Non-pigmented ciliary epithelial cell (primary cell): Measurements from ENCODE around the gene SRC.

ENCODE experiments used
- DNase-seq: peaks from one replicate; pipeline ENCODE4 v3.0.0-alpha.2; 2010; ENCODE audit warnings: low read depth

The SRC gene

DNA sequence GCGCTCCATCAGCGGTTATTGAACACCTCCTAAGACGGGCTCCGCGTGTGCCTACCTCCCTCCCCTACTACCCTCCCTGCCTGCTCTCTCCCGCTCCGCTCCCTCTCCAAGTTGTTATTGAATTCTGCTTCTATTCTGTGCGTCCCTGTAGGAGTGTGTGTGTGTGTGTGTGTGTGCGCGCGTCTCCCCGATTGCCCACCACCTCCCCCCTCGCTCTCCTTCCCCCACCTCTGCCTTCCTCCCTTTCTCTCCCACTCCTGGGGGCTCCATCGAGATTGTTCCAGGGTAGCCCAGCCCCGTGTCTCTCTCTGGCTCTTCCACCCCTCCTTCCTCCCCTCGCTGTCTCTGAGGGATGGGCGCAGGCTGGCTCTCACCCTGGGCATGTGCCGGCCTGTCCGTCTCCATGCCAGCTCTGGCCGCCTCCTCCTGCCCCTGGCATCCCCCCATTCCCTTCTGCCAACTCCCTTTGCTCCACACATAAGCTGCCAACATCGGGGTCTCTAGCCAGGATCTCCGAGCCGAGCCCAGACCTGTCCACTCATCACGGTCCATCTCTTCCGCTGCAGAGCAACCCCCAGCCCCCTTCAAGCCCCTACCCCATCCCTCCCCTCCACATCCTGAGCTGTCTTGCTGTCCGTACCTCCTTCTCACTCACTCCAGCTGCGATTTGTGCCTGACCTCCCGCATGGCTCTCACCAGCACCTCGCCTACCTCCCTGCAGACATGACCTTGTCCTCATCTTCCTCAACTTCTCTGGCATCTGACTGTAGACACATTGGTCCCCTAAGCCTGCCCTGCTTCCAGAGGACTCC lies 68.5 kb downstream of the SRC start:
- DNase-seq = no peak

DNA sequence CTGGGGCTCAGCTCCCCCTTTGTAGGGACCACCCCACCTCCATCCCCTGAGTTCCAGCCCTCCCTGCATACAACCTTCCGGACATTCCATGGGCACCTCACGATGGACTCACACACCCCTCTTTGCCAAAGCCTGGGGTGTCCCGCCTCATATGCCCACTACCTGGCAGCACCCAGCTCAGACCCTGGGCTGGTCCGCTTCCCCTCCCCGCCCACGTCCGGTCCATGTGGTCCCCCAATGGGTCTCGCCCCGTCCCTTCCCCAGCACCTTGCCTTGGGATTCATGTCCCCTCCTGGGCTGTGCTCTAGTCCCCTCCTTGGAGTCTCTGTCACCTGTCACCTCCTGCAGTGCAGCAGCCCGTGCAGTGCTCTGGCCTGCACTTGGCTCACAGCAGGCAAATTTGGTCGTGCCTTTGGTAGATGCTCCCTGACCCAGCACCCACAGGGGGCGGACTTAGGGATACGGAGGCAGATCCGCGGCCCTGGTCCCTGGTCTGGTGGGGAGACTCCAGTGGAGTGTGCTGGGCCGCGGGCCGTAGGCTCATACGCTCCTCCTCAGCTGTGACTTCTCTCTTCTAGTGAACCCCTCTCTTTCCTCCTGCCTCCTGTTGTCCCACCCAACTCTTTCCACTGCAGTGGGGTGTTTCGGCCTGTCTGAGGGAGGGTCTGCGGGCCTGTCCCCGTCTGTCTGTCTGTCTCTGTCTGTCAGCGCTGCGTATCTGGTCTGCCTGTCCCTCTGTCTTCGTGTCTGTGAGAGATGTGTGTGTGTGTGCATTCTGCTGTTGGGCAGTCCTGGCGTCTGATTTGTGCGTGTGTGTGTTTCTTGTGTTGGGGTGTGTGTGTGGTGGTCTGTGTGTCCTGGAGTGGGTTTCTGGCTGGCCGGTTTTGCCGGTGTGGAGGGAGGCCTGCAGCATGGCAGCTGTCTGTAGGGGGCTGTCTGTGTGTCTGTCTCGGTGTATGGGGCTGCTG lies 69.5 kb downstream of the SRC start:
- no peak for DNase-seq

DNA sequence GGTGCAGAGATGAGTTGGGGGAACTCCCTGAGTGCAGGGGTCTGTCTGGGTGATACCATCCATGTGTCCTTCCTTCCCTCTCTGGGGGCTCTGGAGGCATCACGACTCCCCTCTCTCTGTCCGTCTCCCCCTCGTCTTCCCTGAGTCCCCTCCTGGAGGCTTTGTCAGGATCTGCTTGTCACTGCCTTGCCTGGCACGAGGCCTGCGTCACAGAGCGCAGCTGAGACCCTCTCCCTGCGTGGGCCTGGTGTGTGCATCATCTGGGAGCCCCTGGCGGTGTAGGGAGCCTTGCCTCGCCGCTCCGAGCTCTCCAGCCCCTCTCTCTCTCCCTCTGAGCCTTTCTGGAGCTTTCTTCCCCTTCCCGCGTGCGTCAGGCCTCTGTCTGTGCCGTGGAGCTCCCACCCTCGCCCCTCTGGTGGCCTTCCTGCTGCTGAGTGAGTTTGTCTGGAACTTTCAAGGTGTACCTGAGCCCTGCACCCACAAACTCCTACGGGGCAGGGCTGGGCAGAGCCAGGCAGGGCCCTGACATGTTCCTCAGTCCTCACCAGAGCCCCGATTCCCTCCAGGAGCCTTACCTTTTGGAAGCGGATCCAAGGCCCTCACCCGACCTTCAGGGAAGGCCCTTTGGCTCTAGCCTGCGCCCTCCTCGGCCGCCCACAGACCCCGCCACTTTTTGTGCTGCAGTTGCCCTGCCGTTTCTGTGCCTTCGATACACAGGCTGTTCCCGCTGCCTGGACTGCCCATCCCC lies 70.3 kb downstream of the SRC start:
- DNase-seq = no peak

DNA sequence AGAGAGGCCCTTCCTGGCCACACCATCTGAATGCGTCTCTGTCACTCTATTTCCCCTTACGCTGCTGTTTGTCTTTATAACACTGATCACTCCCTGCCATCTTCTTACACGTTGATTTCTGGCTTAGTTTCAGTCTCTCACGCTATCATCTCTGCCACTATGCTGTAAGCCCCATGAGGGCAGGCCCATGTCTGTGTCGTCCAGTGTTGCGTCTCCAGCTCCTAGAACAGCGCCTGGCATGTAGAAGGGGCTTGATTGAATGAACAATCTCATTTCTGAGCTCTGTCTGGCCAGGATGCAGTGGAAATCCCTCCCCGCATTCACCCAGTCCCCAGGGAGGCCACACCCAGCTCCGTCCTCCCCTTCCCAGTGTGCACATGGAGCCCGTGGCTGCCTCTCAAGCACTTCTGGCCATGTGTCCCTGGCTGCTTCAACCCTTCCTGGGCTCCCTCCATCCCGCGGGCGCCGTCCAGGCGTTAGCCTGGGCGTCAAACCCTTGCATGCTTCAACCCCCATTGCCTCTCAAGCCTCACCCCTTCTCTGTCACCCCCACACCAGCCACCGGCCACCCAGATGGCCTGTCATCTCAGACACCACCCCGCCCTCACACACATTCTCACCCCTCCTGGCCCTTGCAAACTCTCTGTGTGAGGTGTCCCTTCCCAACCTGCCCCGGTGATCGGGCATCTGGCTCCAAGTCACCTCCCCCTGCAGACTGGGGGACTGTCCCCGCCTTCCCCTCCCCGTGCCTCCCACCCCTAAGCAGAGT lies 71.1 kb downstream of the SRC start:
- DNase-seq = no peak

DNA sequence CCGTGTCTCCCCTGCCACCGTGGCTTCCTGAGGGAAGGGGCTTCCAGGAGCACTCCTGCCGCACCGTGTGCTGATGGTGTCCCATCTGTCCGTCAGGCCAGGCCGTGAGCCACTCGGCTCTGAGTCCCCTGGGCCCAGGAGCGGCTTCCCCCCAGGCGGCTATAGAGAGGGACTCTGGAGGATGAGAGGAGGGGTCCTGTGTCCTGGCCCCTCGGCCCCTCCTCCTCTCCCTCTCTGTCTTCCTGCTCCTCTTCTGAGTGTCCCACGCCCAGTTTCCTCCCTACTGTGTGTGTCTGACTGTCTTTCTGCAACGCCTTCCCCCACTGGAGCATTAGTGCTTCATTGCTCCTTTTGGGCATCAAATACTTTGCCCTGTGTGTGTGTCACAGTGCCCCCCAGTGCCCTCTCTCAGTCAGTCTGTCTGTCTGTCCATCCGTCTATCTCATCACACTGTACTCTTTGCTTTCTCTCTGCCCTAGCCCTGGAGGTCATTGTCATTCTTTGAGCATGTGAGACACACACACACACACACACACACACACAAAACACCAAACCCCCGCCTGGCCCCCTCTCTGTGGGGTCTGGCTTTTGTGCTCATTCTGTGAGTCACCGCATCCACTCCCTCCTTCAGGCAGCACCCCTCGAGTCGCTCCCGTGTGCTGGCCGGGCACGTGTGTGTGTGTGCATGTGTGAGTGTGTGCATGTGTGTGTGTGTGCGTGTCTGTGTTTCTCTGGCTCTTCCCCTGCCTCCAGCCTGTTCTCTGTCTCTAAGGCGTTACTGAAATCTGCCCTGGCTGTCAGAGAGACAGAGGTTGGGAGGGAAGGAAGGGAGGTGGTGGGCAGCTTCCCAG lies 71.9 kb downstream of the SRC start:
- no peak for DNase-seq

DNA sequence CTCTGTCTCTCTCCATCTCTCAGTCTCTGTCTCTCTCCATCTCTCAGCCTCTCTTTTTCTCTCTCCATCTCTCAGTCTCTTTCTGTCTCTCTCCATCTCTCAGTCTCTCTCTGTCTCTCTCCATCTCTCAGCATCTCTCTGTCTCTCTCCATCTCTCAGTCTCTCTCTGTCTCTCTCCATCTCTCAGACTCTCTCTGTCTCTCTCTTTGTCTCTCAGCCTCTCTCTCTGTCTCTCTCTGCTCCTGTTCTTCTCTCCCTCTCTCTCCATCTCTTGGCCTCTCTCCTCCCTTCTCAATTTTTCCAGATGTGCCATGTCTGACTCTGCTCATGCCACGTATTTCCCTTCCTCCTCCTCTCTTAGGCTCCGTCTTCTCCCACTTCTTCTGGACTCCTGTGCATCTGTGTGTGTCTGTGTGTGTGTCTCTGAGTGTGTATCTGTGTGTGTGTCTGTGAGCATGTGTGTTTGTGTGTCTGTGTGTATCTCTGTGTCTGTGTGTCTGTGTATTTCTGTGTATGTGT lies 72.7 kb downstream of the SRC start:
- DNase-seq = no peak

DNA sequence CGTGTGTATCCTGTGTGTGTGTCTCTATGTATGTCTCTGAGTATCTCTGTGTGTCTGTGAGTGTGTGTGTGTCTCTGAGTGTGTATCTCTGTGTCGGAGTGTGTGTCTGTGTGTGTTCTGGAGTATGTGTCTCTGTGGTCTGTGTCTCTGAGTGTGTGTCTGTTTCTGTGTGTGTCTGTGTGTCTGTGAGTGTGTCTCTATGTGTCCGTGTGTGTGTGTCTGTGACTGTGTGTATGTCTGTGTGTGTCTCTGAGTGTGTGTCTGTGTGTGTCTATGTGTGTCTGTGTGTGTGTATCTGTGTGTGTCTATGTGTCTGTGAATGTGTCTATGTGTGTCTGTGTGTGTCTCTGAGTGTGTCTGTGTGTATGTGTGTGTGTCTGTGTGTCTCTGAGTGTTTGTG lies 73.4 kb downstream of the SRC start:
- no peak for DNase-seq

DNA sequence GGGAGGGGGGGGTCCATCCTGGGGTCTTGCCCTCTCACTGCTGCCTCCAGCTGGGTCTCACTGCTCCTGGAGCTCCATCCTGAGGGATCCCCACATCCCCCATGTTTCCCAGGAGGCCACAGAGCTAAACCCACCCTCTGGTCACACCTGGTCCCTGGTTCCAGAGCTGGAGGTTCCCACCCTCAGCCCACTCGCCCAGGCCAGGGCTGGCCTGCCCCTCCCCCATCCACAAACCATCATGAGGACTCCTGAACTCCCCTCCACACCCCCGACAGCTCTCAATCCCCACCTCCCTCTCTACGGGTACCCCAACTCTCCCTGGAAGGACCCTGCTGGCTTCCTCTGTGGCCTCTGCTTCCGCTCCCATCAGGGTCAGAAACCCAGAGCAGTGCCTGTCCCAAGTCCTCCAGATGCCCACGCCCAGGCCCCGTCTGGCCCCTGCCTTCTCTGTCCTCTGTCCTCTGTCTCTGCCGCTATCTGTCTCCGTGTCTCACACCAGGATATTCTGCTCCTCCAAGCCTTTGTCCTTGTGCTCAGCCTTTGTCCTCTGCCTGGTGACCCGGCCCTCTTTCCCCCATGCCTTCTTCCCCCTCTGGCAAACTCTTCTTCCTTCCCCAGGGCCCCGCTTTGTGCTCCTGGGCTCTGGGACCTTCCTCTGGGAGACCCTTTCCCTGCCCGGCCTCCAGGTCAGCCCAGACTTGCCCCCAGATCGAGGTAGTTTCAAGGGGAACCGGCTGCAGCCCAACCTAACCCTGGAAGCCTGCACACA lies 74.0 kb downstream of the SRC start:
- no peak for DNase-seq

DNA sequence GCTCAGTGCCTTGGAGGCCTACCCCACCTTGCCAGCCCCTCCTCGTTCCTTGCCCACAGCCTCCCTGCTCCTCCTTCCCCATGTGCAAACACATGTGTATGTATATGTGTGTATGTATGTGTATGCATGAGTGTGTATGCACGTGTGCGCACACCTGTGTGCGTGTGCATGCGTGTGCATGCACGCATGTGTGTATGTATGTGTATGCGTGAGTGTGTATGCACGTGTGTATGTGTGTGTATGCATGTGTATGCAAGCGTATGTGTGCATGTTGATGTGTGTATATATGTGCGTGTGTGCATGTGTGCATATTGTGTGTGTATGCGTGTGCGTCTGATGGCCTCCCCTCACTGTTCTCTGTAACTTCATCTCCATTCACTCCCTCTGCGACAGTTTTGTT lies 74.7 kb downstream of the SRC start:
- DNase-seq = no peak

DNA sequence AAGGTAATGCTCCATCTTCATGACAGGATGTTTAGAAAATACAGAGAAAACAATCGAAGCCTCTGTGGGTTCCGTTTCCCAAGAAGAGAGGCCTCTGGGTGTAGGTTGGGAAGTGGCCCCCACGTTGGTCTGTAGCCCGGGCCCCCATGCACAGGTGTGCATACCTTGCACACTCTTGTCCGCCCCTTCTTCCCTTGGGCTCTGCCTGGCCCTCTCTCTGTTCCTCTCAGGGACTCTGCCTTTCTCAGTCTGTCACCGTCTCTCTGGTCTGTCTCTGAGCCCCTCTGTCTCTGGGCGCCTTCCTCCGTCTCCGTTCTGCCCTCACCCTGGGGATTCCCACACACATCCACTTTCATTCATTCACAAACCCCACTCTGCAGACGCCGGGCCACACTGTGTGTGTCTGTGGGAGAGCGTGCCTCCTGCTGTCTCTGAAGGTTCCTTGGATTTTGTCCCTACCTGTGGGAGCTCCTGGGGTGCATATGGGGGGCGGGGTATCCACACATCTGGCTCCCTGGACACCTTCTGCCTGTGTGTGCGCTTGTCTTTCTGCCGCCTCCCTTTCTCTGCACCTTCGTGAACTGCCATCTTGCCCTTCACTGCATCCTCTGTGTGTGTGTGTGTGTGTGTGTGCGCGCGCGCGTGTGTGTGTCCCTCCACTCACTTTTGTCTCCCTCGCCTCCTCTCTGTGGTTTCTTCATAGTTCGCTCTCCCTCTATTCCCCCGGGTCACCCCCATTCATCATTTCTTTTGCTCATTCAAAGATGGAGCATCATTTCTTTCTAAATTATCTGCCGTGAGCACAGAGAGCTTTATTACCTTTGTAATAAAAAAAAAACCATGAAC lies 75.3 kb downstream of the SRC start:
- DNase-seq = no peak

DNA sequence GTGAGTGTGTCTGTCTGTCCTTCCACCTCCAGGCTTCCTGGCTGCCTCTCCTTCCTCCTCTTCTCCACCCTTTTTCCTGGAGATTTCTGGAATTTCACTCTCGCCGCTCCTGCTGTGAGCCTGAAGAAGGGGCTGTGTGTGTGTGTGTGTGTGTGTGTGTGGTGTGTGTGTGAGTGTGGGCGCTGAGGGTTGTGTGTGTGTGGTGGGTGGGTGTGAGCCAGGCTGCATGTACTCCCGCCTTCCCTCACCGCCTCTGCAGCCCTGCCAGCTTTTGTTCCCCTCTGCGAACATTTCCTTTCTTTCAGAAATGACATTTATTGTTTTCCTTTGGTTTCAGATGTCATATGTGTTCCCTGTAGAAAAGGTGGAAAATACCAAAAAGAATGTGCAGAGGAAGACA lies 76.0 kb downstream of the SRC start:
- no peak for DNase-seq

DNA sequence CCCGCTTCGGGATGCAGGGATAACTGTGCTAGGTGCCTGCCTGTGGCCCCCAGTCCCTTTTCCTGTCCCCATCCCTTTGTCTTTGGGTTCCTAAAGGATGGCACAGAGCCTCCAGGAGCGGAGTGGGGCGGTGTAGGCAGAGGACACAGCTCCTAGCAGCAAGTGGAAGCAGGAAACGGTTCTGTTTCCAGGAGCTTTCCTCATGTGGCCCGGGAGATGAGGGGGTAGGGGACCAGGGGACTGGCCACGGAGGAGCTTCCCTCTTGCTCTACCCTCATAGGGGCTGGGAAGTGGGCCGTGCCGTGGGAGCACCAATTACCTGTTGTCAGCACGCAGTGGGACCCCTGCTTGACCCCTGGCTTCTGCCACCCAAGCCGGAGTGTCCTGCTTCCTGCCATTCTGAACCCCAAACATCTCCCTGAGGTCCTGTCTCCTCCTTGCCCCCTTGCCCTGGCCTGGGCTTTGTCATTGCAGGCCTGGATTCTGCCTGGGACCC lies 76.9 kb downstream of the SRC start:
- no peak for DNase-seq

DNA sequence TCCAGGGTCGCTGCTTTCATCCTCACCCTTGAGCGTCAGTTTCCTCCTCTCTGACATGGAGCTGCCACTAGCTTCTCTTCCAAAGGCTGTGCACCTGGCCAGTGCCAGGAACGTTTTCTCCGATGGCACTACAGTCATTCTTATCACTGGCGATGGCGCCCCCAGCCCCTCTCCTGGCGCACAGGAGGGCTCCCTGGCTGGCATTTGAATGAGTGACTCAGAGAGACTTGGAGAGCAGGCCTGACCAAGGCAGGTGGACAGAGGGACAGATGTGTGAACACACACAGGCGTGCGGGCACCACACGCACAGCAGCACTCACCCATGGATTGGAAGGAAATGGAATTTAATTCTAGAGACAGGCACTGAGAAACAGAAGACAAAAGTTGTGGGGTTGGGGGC lies 77.6 kb downstream of the SRC start:
- no peak for DNase-seq

DNA sequence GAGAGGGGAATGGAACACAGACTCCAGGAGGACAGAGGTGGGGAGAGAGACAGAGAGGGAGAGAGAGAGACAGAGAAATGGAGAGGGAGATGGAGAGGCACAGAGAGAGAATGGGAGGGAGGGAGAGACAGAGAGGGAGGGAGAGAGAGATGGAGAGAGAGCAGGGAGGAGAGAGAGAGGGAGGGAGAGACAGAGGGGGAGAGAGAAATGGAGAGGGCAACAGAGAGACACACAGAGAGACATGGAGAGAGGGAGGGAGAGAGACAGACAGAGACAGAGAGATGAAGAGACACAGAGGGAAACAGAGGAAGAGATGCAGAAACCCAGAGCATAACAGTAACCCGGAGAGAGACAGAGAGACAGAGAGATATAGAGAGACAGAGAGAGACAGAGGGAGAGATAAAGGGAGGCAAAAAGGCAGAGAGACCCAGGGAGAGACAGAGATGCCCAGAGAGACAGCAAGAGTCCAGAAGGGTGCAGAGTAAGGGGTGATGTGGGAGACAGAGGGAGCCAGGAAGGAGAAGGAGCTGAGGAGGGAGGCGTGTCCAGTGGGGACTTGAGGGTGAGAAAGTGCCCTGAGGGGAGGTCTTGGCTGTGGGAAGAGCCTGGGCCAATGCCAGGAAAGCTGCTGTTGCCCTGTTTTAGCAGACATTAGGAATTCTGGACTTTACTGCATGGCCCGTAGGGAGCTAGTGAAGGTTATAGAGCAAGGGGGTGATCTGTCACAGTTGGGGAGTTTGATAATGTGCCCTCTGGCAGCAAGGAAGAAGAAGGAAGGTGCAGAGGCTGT lies 78.3 kb downstream of the SRC start:
- no peak for DNase-seq

DNA sequence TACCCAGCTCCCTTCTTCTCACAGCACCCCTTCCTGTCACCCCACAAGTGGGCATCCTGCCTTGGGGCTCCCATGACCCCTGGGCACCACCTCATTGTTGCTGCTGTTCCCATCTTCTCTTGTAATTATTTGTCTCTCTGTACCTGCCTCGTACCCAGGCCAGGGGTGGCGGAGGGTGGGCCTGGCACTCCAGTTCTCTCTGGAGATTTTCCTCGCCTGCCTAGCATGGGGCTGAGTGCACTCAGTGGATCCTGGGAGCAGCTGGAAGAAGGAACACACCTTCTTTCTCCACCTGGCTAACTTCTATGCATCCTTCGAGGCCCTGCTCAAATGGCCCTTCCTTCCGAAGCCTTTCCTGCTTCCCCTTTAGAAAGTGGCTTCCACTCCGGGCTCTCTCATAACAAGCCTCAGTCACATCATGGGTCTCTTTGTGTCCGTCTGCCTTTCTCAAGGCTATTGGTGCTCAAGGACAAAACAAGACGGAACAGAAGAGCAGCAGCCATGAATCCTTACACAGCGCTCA lies 79.2 kb downstream of the SRC start:
- DNase-seq = no peak

DNA sequence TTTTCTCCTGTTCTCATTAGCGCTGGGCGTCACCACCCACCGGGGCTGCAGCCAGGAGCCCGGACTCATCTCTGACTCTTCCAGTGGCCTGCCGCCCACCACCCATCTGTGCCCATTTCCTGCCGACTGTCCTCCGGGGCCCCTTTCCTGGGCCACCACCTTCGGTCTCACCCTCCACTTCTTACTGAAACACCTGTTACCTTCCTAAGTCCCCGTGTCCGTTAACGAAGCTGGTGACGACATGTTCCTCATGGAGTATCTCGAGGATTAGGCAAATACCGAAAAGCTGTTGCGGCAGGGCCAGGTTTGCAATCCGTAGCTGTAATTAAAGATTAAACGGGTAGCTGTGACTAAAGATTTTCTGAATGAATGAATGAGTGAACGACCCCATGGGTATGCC lies 80.2 kb downstream of the SRC start:
- DNase-seq = no peak

DNA sequence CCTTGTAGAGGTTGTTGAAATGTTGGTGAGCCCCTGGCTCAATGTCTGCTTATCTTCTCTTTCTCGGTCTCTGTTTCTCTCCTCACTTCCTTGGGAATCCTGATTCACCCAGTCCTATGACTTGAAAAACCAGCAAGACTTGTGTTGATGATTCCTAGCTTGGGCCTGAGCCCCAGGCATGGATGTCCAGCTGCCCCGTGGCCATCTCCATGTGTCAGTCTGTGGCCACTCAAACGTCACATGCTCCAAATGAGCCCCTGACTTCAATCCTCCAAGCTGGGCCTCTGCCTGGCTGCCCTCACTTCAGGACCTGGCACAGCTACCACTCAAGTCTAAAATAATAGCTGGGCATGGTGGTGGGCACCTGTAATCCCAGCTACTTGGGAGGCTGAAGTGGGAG lies 81.0 kb downstream of the SRC start:
- DNase-seq = no peak

DNA sequence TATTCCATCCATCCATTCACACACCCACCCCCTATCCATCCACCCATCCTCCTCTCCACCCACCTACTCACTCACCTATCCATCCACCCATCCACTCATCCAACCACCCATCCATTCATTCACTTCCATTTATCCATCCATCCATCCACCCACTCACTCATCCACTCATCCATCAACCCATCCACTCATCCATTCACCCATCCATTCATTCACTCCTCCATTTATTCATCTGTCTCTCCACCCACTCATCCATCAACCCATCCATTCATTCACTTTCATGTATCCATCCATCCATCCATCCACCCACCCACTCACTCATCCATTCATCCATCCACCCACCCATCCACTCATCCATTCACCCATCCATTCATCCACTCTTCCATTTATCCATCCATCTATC lies 84.1 kb downstream of the SRC start:
- no peak for DNase-seq
